GM12891 (cell line): ENCODE data around the gene MEF2C.

ENCODE experiments used
- POLR2A ChIP-seq: IDR thresholded peaks from 2 replicates; pipeline ENCODE4 v1.6.1; 2011; ENCODE audit warnings: low read depth, low read length, control low read depth
- SPI1 ChIP-seq: IDR thresholded peaks from 2 replicates; pipeline ENCODE4 v1.6.1; 2011; ENCODE audit warnings: low read depth, low read length, control low read depth

GRCh38 chr5:88786789-88787188, 96.2 kb downstream of the MEF2C start:
- TF ChIP-seq POLR2A (no peak), SPI1 (no peak)
